ENCODE data around the gene DOCK11. TPM values are rescaled to one million over a fixed set of nuclear protein-coding genes. Genes with fewer than 3 reads are reported as not detected.
"Not testable (repeated sequence)": the region's sequence is repeated elsewhere in the genome, so short reads cannot be mapped to it uniquely, and the experiment has no call there.

The DOCK11 gene
- total RNA-seq, 2 experiments from 2014 or later: 62.6 to 66.0 TPM

DNA sequence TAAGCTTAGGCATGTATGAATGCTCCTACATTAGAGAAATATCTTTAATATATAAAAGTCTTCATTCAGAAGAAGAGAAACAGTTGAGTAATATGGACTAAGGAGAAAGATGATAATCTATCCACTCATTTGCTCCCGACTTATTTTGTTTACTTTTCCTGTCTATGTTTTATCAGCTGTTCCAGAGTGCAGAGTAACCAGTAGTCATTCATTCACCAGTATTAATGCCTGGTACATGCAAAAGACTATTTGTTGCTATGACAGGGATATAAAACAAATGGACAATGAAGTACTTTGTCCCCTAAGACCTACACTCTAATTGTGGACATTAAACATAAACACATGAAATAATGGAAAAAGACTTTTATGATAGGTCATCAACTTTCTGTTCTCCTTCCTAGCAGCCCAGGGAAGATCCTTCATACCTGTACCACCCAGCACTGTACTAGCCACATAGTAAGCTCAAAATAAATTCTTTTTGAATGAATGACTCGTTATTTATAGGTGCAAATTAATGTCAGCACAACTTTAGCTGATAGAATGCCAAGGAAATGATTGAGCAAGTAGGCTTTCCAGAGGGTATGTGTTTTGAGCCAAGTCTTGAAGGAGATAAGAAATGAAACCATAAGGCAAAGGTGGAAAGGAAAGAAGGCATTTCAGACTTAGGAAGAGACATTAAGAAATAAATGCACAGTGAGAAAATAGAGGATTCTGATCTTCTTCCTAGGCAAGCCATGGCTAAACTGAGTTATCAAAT is 186.8 kb downstream of the DOCK11 start:
- no peak overlapping the region for H3K27ac Mint-ChIP-seq
- ChIA-PET POLR2A (no interaction called here), CTCF (no interaction called here)
- H3K4me1 Mint-ChIP-seq (ENCODE audit: low read depth): no peaks in the 10 kb centered on the region
- no peak for DNase-seq
- peaks cover 20% of the 10 kb centered on the region for H3K36me3 Mint-ChIP-seq (ENCODE audit: low read depth)
- no peaks in the 10 kb centered on the region for H3K9me3 Mint-ChIP-seq (ENCODE audit: insufficient read depth)
- ATAC-seq: no peak
- no peaks in the 10 kb centered on the region for H3K27me3 Mint-ChIP-seq (ENCODE audit: low read depth)
- H3K4me3 Mint-ChIP-seq: no peak overlapping the region

DNA sequence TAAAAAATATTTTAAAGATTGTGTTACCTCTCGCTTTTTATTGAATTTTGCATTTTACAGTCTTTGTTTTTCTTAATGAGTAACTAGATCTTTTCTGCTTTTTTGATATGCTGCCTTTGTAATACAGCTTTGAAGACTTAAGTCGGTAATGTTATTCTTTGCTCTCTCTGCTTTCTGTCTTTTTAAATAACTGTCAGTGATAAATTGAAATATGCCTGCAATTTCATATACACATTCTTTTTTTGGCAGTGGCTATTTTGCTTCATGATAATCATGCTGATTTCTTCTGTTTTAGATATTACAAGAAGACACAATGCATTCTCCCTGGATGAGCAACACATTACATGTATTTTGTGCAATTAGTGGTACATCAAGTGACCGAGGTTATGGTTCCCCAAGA is 189.8 kb downstream of the DOCK11 start:
- H3K4me1 Mint-ChIP-seq (ENCODE audit: low read depth): no peaks in the 10 kb centered on the region
- DNase-seq (no peak), ATAC-seq (no peak)
- H3K36me3 Mint-ChIP-seq (ENCODE audit: low read depth): peaks cover 27% of the 10 kb centered on the region
- CTCF ChIA-PET: no interaction called here
- POLR2A ChIA-PET: no interaction called here
- H3K9me3 Mint-ChIP-seq (ENCODE audit: insufficient read depth): no peaks in the 10 kb centered on the region
- no peak overlapping the region for H3K4me3 Mint-ChIP-seq
- H3K27me3 Mint-ChIP-seq (ENCODE audit: low read depth): no peaks in the 10 kb centered on the region
- no peak overlapping the region for H3K27ac Mint-ChIP-seq

DNA sequence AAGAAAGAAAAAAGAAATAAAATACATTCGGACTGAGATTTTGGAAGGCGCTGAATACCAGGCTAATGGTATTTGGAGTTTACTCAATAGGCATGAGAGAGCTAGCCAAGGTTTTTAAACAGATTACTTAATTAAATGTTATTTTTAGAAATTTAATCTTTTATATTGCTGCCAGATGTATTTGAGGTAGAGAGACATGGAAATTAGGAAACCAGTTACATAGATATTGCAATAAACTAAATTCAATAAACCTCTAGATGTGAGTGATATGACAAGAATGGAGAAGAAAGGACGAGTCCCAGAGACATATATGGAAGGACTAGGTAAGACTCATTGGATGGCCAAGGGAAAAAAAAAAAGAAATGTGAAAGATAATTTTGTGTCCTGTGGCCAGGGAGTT is 193.3 kb downstream of the DOCK11 start:
- H3K4me3 Mint-ChIP-seq: no peak overlapping the region
- CTCF ChIA-PET: no interaction called here
- no peaks in the 10 kb centered on the region for H3K27me3 Mint-ChIP-seq (ENCODE audit: low read depth)
- H3K27ac Mint-ChIP-seq: no peak overlapping the region
- DNase-seq: no peak
- no peaks in the 10 kb centered on the region for H3K4me1 Mint-ChIP-seq (ENCODE audit: low read depth)
- POLR2A ChIA-PET: no interaction called here
- H3K9me3 Mint-ChIP-seq (ENCODE audit: insufficient read depth): no peaks in the 10 kb centered on the region
- no peak for ATAC-seq
- H3K36me3 Mint-ChIP-seq (ENCODE audit: low read depth): peaks cover 24% of the 10 kb centered on the region

DNA sequence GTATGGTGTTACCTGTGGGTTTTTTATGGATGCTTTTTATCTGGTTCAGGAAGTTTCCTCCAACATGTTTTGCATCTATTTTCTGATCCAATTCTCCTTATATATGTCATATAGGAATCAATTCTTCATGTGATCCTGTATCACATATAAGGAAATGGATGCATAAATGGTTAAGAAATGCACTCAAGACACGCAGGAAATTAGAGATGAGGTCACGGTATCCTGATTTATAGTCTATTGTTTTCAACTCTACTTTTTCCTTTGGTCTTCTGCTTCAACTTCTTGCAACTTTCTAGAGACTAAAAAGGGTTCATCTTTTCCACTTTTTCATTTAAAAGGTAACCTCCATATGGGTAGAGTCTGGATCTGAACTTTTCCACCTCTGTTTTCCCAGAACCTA is 198.2 kb downstream of the DOCK11 start:
- ChIA-PET POLR2A (no interaction called here), CTCF (no interaction called here)
- Mint-ChIP-seq H3K4me3 (no peak overlapping the region), H3K36me3 (ENCODE audit: low read depth) (peaks cover 10% of the 10 kb centered on the region), H3K27me3 (ENCODE audit: low read depth) (no peaks in the 10 kb centered on the region), H3K27ac (no peak overlapping the region), H3K4me1 (ENCODE audit: low read depth) (no peaks in the 10 kb centered on the region), H3K9me3 (ENCODE audit: insufficient read depth) (no peaks in the 10 kb centered on the region)
- no peak for ATAC-seq
- no peak for DNase-seq

DNA sequence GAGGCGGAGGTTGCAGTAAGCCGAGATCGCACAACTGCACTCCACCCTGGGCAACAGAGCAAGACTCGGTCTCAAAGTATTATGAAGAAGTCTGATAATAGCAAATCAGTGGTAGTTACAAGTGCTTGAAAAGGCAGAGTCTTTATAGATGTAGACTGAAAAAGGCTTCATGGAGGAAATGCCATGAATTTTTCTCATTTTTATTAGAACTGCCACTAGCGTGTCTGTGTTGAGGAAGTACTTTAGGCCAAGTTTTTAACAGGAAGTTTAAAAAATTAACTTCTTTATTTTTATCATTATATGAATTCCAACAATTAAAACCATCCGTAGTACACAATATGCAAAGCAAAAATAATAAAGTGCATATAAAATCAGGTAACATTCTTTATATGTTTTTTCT is 199.0 kb downstream of the DOCK11 start:
- Mint-ChIP-seq H3K27ac (no peak overlapping the region), H3K36me3 (ENCODE audit: low read depth) (peaks cover 9% of the 10 kb centered on the region), H3K27me3 (ENCODE audit: low read depth) (no peaks in the 10 kb centered on the region), H3K4me1 (ENCODE audit: low read depth) (no peaks in the 10 kb centered on the region), H3K9me3 (ENCODE audit: insufficient read depth) (no peaks in the 10 kb centered on the region), H3K4me3 (no peak overlapping the region)
- ATAC-seq (no peak), DNase-seq (no peak)
- CTCF ChIA-PET: no interaction called here
- POLR2A ChIA-PET: no interaction called here

DNA sequence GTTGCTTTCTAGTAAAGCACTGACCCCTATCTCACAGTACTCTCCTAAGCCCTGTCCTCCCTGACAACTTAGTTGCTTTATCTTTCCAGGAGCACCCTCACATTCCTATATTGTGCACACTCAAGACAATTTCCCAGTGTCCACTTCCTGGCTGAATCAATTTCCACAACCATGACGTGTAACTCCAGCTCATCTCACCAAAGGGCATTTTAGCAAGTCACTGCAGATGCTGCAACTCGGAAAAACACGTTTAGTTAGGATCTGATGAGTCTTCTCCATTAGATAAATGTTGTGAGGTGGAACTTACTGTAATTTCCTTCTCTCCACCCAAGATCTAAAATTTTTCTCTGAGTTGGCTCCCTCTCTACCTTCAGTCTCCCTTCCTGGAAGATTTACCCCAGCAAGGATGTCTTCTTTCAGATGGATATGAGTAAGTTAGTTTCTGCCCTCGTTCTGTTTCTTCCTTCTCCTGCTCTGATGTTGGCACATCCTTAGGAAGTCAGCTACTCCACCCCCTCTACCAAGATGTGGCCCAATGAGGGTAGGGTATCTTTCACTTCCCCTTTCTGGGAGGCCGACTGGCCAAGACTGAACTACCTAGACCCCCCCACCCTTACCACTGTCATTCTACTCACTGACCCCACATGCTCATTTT is 203.0 kb downstream of the DOCK11 start:
- no peak for ATAC-seq

DNA sequence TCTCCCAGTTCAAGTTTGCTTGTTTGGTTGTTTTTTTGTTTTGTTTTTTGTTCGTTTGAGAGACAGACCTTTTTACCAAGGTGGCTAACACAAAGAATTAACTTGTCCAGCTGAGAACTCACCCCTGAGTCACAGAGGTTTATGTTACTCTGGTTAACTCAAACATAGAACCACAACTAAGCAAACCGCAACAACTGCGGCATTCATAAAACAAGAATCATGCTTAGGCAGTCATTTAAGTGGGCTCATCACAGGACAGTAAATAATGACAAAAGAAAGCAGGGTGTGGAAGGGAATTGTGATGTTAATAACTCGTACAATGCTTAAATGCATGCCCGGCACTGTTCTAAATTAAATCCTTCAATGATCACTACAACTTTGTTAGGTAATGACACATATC is 207.1 kb downstream of the DOCK11 start:
- Mint-ChIP-seq H3K27ac (no peak overlapping the region), H3K27me3 (ENCODE audit: low read depth) (no peaks in the 10 kb centered on the region), H3K4me1 (ENCODE audit: low read depth) (no peaks in the 10 kb centered on the region), H3K36me3 (ENCODE audit: low read depth) (peaks cover 5% of the 10 kb centered on the region), H3K9me3 (ENCODE audit: insufficient read depth) (no peaks in the 10 kb centered on the region), H3K4me3 (no peak overlapping the region)
- DNase-seq (no peak), ATAC-seq (no peak)
- POLR2A ChIA-PET: no interaction called here
- CTCF ChIA-PET: no interaction called here

More for the DNA sequence above, 203.0 kb downstream of the DOCK11 start:
- Mint-ChIP-seq H3K27ac (no peak overlapping the region), H3K9me3 (ENCODE audit: insufficient read depth) (no peaks in the 10 kb centered on the region), H3K36me3 (ENCODE audit: low read depth) (peaks cover 7% of the 10 kb centered on the region), H3K27me3 (ENCODE audit: low read depth) (no peaks in the 10 kb centered on the region), H3K4me1 (ENCODE audit: low read depth) (no peaks in the 10 kb centered on the region), H3K4me3 (no peak overlapping the region)
- ChIA-PET CTCF (no interaction called here), POLR2A (no interaction called here)
- DNase-seq: no peak

DNA sequence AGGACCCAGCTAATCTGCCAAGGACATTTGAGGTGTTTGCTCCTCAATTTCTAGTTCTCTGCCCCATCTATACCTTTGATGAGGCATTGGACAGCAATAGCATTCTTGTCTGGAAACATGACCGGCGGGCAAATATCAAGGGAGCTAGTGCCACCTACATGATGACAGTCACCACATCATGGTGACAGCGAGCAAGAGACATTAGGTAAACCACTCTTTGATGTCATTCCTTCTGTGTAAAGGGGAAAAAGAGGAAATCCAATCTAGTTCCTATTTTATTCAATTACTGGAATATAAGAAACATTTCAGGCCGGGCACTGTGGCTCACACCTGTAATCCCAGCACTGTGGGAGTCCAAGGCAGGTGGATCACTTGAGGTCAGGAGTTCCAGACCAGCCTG is 211.1 kb downstream of the DOCK11 start:
- ATAC-seq: no peak
- POLR2A ChIA-PET: no interaction called here
- no peak for DNase-seq
- no peaks in the 10 kb centered on the region for H3K4me1 Mint-ChIP-seq (ENCODE audit: low read depth)
- H3K27me3 Mint-ChIP-seq (ENCODE audit: low read depth): no peaks in the 10 kb centered on the region
- no peaks in the 10 kb centered on the region for H3K36me3 Mint-ChIP-seq (ENCODE audit: low read depth)
- H3K9me3 Mint-ChIP-seq (ENCODE audit: insufficient read depth): no peaks in the 10 kb centered on the region
- no peak overlapping the region for H3K27ac Mint-ChIP-seq
- CTCF ChIA-PET: no interaction called here
- no peak overlapping the region for H3K4me3 Mint-ChIP-seq

DNA sequence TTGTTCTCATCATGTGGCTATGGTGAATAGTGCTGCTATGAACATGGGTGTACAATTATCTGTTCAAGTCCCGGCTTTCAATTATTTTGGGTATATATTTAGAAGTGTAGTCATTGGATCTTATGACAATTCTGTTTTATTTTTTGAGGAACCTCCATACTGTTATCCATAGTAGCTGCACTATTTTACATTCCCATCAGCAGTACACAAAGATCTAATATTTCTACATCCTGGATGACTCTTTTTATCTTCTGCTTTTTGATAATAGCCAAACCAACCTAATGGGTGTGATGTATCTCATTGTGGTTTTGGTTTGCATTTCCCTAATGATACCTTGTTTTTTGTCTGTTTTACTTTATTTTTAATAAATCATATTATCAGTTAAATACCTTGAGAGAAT is 218.9 kb downstream of the DOCK11 start:
- ChIA-PET CTCF (no interaction called here), POLR2A (no interaction called here)
- Mint-ChIP-seq H3K9me3 (ENCODE audit: insufficient read depth) (no peaks in the 10 kb centered on the region), H3K27me3 (ENCODE audit: low read depth) (peaks cover 2% of the 10 kb centered on the region), H3K36me3 (ENCODE audit: low read depth) (no peaks in the 10 kb centered on the region), H3K4me3 (no peak overlapping the region), H3K27ac (no peak overlapping the region), H3K4me1 (ENCODE audit: low read depth) (no peaks in the 10 kb centered on the region)
- DNase-seq (no peak), ATAC-seq (no peak)

DNA sequence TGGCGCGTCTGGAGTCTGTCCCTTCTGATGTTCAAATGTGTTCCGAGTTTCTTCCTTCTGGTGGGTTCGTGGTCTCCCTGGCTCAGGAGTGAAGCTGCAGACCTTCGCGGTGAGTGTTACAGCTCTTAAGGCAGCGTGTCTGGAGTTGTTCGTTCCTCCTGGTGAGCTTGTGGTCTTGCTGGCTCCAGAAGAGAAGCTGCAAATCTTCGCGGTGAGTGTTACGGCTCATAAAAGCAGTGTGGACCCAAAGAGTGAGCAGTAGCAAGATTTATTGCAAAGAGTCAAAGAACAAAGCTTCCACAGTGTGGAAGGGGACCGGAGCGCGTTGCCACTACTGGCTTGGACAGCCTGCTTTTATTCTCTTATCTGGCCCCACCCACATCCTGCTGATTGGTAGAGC is 220.3 kb downstream of the DOCK11 start:
- H3K36me3 Mint-ChIP-seq (ENCODE audit: low read depth); H3K4me3 Mint-ChIP-seq; POLR2A ChIA-PET; H3K27ac Mint-ChIP-seq; H3K9me3 Mint-ChIP-seq (ENCODE audit: insufficient read depth); ATAC-seq; H3K27me3 Mint-ChIP-seq (ENCODE audit: low read depth); DNase-seq; H3K4me1 Mint-ChIP-seq (ENCODE audit: low read depth); CTCF ChIA-PET: not testable (repeated sequence)

DNA sequence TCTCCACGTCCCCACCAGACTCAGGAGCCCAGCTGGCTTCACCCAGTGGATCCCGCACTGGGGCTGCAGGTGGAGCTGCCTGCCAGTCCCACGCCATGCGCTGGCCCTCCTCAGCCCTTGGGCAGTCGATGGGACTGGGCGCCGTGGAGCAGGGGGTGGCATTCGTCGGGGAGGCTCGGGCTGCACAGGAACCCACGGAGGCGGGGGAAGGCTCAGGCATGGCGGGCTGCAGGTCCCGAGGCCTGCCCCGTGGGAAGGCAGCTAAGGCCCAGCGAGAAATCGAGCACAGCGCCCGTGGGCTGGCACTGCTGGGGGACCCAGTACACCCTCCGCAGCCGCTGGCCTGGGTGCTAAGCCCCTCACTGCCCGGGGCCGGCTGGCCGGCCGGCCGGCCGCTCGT is 221.2 kb downstream of the DOCK11 start:
- DNase-seq; ATAC-seq; H3K27ac Mint-ChIP-seq; H3K4me1 Mint-ChIP-seq (ENCODE audit: low read depth); POLR2A ChIA-PET; H3K4me3 Mint-ChIP-seq; CTCF ChIA-PET; H3K27me3 Mint-ChIP-seq (ENCODE audit: low read depth); H3K9me3 Mint-ChIP-seq (ENCODE audit: insufficient read depth); H3K36me3 Mint-ChIP-seq (ENCODE audit: low read depth): not testable (repeated sequence)

DNA sequence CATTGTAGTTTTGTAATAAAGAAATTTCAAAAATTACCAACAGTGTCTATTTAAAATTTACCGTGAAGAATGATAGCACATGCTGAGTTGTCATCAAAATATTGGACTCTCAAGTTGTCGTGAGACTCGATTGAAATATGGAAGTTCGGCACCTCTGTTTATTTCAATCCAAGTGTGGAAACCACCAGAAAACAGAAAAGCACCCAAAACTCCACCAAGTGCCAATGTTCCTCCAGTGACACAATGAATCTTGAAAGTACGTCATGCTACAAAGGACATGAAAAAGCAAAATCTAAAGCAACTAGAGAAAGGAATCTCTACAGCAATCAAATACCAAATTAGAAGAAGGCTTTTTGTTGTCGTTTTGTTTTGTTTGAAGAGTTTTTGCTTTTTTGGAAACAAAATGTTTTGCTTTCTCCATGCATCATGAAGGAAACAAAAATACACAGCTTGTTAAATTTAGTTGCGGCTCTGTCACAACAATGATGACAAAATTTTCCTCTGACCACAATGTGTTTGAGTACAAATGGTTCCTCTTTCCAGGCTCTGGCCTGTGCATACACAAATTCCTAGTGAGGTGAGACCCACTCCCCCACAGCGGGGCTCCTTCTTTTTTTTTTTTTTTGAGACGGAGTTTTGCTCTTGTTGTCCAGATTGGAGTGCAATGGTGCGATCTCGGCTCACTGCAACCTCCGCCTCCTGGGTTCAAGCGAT is 222.2 kb downstream of the DOCK11 start:
- Mint-ChIP-seq H3K4me3 (no peak overlapping the region), H3K27me3 (ENCODE audit: low read depth) (peaks cover 2% of the 10 kb centered on the region), H3K36me3 (ENCODE audit: low read depth) (no peaks in the 10 kb centered on the region), H3K27ac (no peak overlapping the region), H3K4me1 (ENCODE audit: low read depth) (no peaks in the 10 kb centered on the region), H3K9me3 (ENCODE audit: insufficient read depth) (no peaks in the 10 kb centered on the region)
- ChIA-PET POLR2A (no interaction called here), CTCF (no interaction called here)
- ATAC-seq (no peak), DNase-seq (no peak)

Measured in activated CD8-positive, alpha-beta T cell treated with anti-CD3 and anti-CD28 coated beads, Interleukin-2, amount 10 ng/mL, durations not matched to agents 7 days and 5 days (primary cell).